Glomerular visceral epithelial cell (primary cell): Measurements from ENCODE around the gene DCC.
"Not testable (repeated sequence)": the region's sequence is repeated elsewhere in the genome, so short reads cannot be mapped to it uniquely, and the experiment has no call there.

ENCODE experiments used
- DNase-seq: peaks from one replicate; pipeline ENCODE4 v3.0.0-alpha.2; 2016; ENCODE audit errors: extremely low spot score

Gene DCC

DNA sequence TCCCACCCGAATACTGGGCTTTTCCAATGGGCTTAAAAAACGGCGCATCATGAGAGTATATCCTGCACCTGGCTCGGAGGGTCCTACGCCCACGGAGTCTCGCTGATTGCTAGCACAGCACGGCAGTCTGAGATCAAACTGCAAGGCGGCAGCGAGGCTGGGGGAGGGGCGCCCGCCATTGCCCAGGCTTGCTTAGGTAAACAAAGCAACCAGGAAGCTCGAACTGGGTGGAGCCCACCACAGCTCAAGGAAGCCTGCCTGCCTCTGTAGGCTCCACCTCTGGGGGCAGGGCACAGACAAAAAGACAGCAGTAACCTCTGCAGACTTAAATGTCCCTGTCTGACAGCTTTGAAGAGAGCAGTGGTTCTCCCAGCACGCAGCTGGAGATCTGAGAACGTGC is 1171.7 kb downstream of the DCC start:
- DNase-seq = not testable (repeated sequence)

DNA sequence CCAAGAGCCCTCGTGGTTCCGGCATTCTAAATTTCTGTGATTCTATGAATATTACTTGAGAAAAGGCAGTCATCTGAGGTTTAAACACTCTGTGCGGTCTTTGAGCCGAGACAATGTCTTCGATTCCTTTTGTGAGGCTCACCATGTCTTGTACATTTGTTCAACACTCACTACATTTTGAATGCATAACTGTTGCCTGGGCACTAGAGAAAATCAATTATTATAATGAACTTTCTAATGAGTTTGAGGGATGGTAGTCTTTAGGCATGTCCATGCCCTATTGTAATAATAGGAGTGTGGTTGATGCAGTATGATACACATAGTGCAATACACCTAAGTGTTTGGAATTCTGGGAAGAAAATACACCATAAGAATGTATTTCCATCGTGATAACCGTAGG is 1181.1 kb downstream of the DCC start:
- no peak for DNase-seq

DNA sequence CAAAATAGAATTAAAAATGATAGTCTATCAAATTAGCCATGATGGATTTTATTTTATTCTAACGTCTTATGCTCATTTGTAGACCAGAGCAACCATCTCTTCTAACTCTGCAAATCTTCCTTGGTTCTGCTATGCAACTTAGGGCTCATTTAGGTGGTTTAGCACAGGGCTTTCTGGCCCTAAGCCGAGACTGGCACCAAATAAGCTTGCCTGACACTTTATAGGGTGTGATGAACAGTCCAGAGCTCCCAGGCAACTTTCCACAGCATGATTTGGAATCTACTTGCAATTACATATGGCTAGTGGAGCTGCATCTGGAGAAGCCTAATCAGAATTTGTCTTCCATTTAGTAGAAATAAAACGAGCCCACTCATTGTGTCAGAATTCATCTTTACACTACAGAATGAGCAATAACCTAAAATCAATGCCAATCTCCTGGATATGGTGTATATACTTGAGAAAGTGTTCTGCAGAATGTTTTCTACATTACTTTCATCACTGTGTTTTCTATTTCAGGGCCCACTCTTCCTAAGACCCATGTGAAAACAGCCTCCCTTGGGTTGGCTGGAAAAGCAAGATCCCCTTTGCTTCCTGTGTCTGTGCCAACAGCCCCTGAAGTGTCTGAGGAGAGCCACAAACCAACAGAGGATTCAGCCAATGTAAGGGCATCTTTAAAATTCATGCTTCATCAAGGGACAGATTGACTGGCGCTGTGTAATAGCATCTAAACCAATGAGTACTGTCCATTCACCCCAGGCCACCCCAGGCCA is 1186.3 kb downstream of the DCC start:
- DNase-seq = no peak

DNA sequence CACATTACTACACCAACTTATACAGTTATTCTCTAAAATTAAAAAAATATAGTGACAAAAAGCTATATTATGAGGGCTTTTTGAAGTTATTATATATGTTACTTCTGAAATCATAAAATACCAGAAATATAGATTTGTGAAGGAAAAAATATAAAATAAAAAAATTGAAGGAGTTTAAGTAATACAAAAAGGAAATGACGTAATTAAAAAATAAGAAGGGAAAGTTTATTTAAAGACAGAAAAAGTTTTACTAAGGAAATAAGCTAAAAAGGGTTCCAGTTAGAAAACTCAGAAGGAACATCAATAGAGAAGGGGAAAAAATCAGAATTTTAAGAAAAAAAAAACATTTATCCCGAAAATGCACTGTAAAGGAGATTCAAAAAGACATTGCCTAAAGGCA is 1187.4 kb downstream of the DCC start:
- no peak for DNase-seq

GRCh38 chr18:53531187-53531586 is 1191.2 kb downstream of the DCC start:
- no peak for DNase-seq

- DNase-seq = no peak
Measured at GRCh38 chr18:53531896-53532295, 1191.9 kb downstream of the DCC start.

GRCh38 chr18:53534203-53534602 is 1194.2 kb downstream of the DCC start:
- DNase-seq = no peak

DNA sequence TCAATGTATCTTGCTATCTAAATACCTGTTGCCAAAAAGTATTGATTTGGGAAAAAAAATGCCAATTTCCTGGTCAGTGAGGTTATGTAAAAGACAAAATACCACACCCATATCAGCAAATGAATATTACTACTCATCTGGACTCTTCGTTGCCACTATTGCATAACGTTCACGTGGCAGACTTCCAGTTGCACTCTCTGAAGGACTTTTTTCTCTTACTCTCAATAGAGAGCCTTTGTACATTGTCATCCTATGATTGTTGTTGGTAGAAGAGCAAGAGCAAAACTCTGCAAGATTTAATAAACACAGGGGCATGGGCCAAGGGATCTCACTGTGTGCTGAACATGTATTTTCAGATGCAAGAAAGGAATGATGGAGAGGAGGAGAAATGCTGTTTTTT is 1194.7 kb downstream of the DCC start:
- no peak for DNase-seq

DNA sequence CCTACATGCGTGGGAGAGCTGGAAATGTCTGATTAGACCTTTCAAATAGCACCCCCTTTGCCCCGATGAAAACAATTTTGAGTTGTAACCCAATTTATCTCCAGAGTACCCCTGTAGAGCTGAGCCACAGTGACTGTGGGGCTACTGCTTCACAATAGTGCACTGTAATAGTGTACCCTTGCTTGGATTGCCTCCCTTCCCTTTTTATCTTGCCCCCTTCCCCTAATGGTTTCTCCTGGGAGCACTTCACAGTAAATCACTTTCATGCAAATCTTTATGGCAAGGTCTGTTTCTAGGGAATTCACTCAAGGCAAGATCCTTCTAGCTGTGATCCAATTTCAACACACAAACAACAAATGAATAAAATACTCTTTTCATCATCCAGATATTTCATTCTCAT is 1196.9 kb downstream of the DCC start:
- no peak for DNase-seq

GRCh38 chr18:53541924-53542323 is 1201.9 kb downstream of the DCC start:
- no peak for DNase-seq

- no peak for DNase-seq
Measured at GRCh38 chr18:53543711-53544110, 1203.7 kb downstream of the DCC start.

- DNase-seq = no peak
Measured at GRCh38 chr18:53544917-53545316, 1204.9 kb downstream of the DCC start.

- no peak for DNase-seq
Measured at GRCh38 chr18:53551868-53552426, 1212.0 kb downstream of the DCC start.

DNA sequence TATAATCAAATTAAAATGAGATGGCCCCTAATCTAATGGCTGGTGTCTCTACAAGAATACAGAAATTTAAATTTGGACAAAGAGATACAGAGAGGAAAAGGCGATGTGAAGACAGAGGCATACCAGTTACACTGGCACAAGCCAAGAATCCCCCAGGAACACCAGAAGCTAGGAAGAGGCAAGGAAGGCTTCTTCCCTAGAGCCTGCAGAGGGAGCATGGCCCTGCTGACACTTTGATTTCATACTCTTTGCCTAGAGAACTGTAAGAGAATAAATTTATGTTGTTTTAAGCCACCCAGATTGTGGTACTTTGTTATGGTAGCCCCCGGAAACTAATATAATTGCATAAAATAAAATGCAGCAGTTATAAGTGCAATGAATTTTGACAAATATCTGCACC is 1213.0 kb downstream of the DCC start:
- DNase-seq = no peak

GRCh38 chr18:53556450-53556849 is 1216.5 kb downstream of the DCC start:
- DNase-seq = no peak

DNA sequence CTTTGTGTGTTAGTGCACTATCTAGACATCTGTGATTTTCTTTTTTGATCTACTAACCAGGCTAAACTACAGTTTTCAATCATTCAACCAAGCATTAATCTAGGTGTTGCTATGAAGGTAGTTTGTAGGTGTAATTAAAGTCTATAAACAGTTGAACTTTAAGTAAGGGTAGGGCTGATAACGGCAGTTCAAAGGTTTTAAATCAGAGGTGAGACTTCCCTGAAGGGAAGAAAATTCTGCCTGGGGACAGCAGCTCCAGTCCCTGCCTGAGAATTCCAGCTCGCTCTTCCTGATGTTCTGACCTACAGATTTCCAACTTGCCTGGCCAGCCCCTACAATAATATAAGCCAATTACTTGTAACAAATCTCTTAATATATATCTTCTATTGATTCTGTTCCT is 1220.5 kb downstream of the DCC start:
- DNase-seq = no peak

GRCh38 chr18:53566626-53567025 is 1226.6 kb downstream of the DCC start:
- no peak for DNase-seq

DNA sequence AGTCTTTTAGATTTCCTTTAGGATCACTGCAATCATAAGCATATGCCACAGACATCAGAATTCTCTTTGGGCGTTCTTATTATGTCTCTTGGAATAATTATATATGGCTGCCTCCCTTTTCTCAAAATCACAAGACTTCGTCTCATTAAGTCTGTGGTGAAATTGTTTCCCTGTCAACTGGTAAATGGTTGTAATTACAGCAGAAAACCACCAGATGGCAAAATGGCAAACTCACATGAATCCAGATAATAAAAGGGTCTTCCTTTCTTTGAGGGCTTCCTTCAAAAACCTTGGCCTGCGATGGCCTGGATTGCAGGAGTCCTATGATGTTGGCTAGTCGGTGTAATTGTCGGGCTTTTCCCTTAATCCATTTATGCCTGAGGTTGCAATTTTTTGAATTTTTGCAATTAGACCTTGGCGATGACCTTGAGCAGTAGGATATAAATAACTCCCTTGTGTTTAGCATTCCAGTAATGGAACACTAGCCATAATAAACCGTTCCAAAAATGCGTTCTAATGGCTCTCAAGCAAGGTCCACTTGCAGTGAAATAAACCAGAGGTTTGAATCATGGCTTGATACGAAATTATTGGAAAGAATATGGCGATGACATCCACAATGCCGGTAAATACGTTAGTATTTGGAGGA is 1228.1 kb downstream of the DCC start:
- peak; percentile 18 for DNase-seq
